ENCODE data around the gene DDC. TPM values are rescaled to one million over a fixed set of nuclear protein-coding genes. Genes with fewer than 3 reads are reported as not detected.
"Not testable (repeated sequence)": the region's sequence is repeated elsewhere in the genome, so short reads cannot be mapped to it uniquely, and the experiment has no call there.

DDC gene
- total RNA-seq, 1 donor from 2014 or later: not detected

- DNase-seq (ENCODE audit: low spot score): not testable (repeated sequence)
Measured at GRCh38 chr7:50458651-50459050, 106.6 kb downstream of the DDC start.

- no peak for DNase-seq (ENCODE audit: low spot score)
Measured at GRCh38 chr7:50456371-50457123, 108.7 kb downstream of the DDC start.

GRCh38 chr7:50455658-50456057 lies 109.5 kb downstream of the DDC start:
- DNase-seq (ENCODE audit: low spot score): no peak

GRCh38 chr7:50454968-50455367 lies 110.2 kb downstream of the DDC start:
- no peak for DNase-seq (ENCODE audit: low spot score)

GRCh38 chr7:50450590-50451032 lies 114.6 kb downstream of the DDC start:
- no peak for DNase-seq (ENCODE audit: low spot score)

- peak; percentile 77 for DNase-seq (ENCODE audit: low spot score)
Measured at GRCh38 chr7:50449881-50450589, 115.2 kb downstream of the DDC start, which contains the start of gene FIGNL1. TSS of gene FIGNL1 (minus strand) at chr7:50450350. CDS start at chr7:50447287, 3,063 bp downstream.

- DNase-seq (ENCODE audit: low spot score): no peak
Measured at GRCh38 chr7:50449501-50449880, 115.7 kb downstream of the DDC start.

- DNase-seq (ENCODE audit: low spot score): no peak
Measured at GRCh38 chr7:50448823-50449222, 116.4 kb downstream of the DDC start.

GRCh38 chr7:50446542-50446960 lies 118.7 kb downstream of the DDC start:
- DNase-seq (ENCODE audit: low spot score): no peak

- DNase-seq (ENCODE audit: low spot score): no peak
Measured at GRCh38 chr7:50436133-50436806, 128.9 kb downstream of the DDC start.

GRCh38 chr7:50431722-50432305 lies 133.4 kb downstream of the DDC start:
- no peak for DNase-seq (ENCODE audit: low spot score)

GRCh38 chr7:50431316-50431715 lies 133.9 kb downstream of the DDC start:
- DNase-seq (ENCODE audit: low spot score): no peak

GRCh38 chr7:50428911-50429310 lies 136.3 kb downstream of the DDC start:
- DNase-seq (ENCODE audit: low spot score): no peak

GRCh38 chr7:50427518-50427917 lies 137.7 kb downstream of the DDC start:
- no peak for DNase-seq (ENCODE audit: low spot score)

- DNase-seq (ENCODE audit: low spot score): no peak
Measured at GRCh38 chr7:50426280-50427045, 138.7 kb downstream of the DDC start.

- DNase-seq (ENCODE audit: low spot score): no peak
Measured at GRCh38 chr7:50425318-50425717, 139.9 kb downstream of the DDC start.

- DNase-seq (ENCODE audit: low spot score): no peak
Measured at GRCh38 chr7:50423860-50424259, 141.3 kb downstream of the DDC start.

GRCh38 chr7:50422858-50423257 lies 142.3 kb downstream of the DDC start:
- DNase-seq (ENCODE audit: low spot score): no peak

- no peak for DNase-seq (ENCODE audit: low spot score)
Measured at GRCh38 chr7:50421043-50421442, 144.2 kb downstream of the DDC start.

- DNase-seq (ENCODE audit: low spot score): no peak
Measured at GRCh38 chr7:50418526-50419290, 146.5 kb downstream of the DDC start.

- peak; percentile 73 for DNase-seq (ENCODE audit: low spot score)
Measured at GRCh38 chr7:50418086-50418515, 147.1 kb downstream of the DDC start.
